C4-2B (cell line): ENCODE results near the gene DRD4.

ENCODE experiments used
- H3K27ac ChIP-seq: fragments of 450-650 bp; 2 replicates; pipeline ENCODE4 v1.5.1; 2017
- CTCF ChIP-seq: fragments of 450-650 bp; conservative IDR thresholded peaks from 2 replicates; pipeline ENCODE4 v1.5.1; 2017; ENCODE audit warnings: mild to moderate bottlenecking
- ZFX ChIP-seq: fragments of 450-650 bp; IDR thresholded peaks from 2 replicates; pipeline ENCODE4 v1.6.1; 2017

DRD4 gene

DNA sequence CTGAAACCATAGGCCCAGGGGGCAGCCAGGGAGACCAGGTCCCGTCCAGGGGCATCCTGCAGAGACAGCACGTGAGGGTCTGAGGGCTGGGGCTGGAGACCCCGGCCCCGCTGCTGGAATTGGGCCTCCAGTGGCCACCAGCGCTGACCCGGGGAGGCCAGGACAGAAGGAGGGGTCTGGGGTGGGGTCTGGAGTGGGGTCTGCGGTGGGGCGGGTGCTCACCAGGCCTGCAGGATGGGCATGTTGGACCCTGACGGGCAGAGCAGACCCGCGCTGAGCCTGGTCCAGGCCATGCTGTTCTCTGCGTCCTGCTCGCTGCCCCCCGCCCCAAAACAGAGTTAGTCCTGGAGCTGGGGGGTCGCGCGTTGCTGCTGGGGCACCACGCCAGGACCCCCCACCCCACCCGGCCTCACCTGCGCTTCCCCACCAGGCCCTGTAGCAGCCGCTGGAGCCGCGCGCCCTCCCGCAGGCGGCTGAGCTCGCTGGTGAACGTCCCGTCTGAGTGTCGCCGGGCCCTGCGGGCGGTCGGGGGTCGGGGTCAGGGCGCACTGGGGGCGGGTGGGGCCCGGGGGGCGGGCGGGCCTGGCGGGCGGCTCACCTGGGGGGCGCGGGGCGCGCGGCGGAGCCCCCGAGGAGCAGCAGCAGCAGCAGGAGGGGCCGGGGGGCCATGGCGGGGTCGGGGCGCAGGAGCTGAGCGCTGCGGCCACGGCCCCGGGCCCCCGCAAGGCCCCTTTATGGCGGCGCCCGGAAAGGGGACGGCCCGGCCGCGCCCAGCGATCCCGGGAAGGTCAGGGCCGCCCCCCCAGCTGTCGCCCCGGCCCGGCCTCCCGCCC is 10.4 kb upstream of the DRD4 start, which contains the start of gene SCT:
TSS of gene SCT (minus strand) at position 707 of the 833 bp plus-strand sequence. CDS start at position 669, 38 bp downstream.
- no peak within 1 kb of the TSS for H3K27ac ChIP-seq
- no peak for TF ChIP-seq ZFX
- no peak for TF ChIP-seq CTCF

- TF ChIP-seq CTCF: no peak
- no peak for TF ChIP-seq ZFX
- no peak overlapping the region for H3K27ac ChIP-seq
Observed at GRCh38 chr11:627308-627576, 9.8 kb upstream of the DRD4 start.

- H3K27ac ChIP-seq: no peak overlapping the region
- no peak for TF ChIP-seq ZFX
- no peak for TF ChIP-seq CTCF
Observed at GRCh38 chr11:628056-628455, 9.0 kb upstream of the DRD4 start.

DNA sequence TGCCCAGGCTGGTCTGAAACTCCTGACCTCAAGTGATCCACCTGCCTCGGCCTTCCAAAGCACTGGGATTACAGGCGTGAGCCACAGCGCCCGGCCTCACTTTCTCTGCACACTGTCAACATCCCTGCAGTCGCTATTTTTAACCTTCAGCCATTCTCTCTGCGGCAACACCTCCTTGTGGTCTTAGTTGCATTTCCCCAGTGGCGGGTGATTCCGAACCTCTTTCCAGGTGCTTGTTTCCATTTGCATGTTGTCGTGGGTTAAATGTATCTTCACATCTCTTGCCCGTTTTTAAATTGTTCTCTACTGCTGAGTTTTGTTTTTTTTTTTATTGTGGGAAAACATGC is 7.9 kb upstream of the DRD4 start:
- no peak overlapping the region for H3K27ac ChIP-seq
- TF ChIP-seq ZFX (no peak), CTCF (no peak)

- TF ChIP-seq ZFX (no peak), CTCF (no peak)
- no peak overlapping the region for H3K27ac ChIP-seq
Observed at GRCh38 chr11:630871-631270, 6.2 kb upstream of the DRD4 start.

- TF ChIP-seq CTCF: no peak
- TF ChIP-seq ZFX: no peak
- no peak overlapping the region for H3K27ac ChIP-seq
Observed at GRCh38 chr11:635945-636510, 1.0 kb upstream of the DRD4 start.

- no peak overlapping the region for H3K27ac ChIP-seq
- no peak for TF ChIP-seq ZFX
- no peak for TF ChIP-seq CTCF
Observed at GRCh38 chr11:637333-637592, 194 bp downstream of the DRD4 start.
